Glomerular endothelial cell (primary cell): ENCODE data around the gene GABRG3. TPM values are rescaled to one million over a fixed set of nuclear protein-coding genes. Genes with fewer than 3 reads are reported as not detected.
A peak's percentile ranks its signal among the peaks of the same experiment; 100 is the strongest.
"Not testable (repeated sequence)": the region's sequence is repeated elsewhere in the genome, so short reads cannot be mapped to it uniquely, and the experiment has no call there.

Source experiments
- DNase-seq: peaks from one replicate; pipeline ENCODE4 v3.0.0-alpha.2; 2011; ENCODE audit warnings: low read depth, low spot score; ENCODE audit errors: extremely low read depth
- total RNA-seq: library from RNA; depleted of rRNA; stranded (reverse); fragments of >200 nt; gene quantifications from 2 replicates; pipeline ENCODE4 v1.2.3, GENCODE V29; 2015

The GABRG3 gene
- total RNA-seq, 1 donor from 2014 or later = not detected

DNA sequence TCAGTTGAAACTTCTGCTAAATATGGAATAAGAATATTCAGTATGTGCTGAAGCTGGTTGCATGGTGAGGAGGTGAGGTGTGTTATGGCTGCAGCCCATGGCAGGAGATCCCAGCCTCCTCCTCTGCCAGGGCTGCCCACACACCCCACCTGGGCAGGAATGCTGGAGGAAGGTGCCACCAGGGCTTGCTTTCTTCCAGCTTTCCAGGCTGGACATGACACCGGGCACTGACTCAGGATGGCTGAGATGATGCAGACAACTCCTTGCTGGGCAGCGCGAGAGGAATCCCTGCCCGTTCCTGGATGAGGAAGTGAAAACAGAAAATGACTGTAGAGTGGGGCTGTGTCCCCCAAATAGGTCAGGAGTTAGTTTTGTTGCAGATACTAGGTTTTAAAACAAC lies 14.1 kb downstream of the GABRG3 start:
- no peak for DNase-seq

DNA sequence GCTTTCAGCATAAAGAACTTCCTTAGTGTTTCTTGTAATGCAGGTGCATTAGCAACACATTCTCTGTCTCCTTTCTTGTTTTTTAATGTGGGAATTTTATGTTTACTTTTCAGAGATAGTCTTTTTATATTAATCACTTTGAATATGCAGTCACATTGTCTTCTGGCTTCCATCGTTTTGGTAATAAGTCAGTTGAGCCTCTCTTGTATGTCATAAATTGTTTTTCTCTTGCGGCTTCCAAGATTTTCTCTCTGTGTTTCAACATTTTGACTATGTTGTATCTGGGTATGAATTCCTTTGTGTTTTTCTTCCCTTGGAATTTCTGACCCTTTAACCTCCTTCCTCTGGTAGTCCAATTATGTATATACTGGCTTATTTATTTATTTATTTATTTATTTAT lies 25.3 kb downstream of the GABRG3 start:
- DNase-seq = no peak

DNA sequence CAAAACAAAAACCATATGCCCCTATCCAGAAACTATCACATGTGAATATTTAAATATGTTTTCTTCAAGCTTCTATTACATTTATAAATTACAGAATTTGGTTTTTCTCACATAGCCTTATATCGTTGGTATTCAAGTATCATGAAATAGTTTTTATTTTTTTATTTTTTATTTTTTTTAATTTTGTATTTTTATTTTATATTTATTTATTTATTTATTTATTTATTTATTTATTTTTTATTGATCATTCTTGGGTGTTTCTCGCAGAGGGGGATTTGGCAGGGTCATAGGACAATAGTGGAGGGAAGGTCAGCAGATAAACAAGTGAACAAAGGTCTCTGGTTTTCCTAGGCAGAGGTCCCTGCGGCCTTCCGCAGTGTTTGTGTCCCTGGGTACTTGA lies 32.0 kb downstream of the GABRG3 start:
- not testable (repeated sequence) for DNase-seq

DNA sequence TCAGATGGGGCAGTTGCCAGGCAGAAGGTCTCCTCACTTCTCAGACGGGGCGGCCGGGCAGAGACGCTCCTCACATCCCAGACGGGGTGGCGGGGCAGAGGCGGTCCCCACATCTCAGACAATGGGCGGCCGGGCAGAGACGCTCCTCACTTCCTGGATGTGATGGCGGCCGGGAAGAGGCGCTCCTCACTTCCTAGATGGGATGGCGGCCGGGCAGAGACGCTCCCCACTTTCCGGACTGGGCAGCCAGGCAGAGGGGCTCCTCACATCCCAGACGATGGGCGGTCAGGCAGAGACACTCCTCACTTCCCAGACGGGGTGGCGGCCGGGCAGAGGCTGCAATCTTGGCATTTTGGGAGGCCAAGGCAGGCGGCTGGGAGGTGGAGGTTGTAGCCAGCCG lies 33.2 kb downstream of the GABRG3 start:
- not testable (repeated sequence) for DNase-seq

DNA sequence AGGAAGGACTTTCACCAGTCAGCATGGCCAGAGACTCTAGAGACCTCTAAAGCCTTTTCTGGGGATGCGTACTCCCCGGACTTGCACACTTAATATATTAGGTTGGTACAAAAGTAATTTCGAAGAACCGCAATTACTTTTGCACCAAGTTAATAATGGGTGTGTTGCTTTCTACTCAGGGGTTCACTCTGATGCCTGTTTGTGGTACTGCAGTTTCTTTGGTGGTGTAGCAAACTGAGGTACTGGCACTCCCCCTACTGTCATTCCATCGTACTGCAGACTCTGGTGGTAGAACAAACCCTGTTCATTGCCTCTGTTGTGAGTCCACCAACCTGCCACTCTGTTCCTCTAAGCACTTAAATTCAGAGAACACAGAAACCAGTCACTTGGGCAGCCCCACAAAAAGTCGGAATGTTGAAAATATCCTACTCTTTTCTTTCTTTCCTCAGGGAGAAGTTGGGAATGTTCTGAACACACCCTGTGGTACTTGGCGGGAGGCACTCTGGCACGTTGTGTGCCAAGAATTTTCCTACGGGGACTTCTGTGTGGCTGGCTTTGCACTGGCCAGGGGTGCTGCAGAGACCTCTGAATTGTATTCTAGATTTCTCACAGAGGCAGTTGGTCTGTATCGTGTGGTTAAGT lies 46.3 kb downstream of the GABRG3 start:
- DNase-seq = peak; percentile 18

DNA sequence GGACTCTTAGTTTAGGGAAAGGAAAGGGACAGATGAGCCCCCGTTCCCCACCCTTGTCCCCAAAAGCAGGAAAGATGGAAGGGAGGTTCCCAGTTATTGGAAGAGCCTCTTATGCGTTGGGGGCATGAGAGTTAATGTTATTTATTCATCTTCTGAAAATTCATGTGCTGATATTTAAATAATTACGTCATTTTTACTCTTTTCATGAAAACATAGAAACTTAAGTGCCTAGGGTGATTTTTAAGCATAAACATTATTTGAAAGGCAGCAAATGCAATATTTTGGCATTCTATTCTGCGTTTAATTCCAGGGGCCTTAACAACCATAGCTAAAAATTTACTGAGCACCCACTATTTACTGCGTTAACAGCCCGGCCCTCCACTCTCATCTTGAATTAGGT lies 48.7 kb downstream of the GABRG3 start:
- no peak for DNase-seq

DNA sequence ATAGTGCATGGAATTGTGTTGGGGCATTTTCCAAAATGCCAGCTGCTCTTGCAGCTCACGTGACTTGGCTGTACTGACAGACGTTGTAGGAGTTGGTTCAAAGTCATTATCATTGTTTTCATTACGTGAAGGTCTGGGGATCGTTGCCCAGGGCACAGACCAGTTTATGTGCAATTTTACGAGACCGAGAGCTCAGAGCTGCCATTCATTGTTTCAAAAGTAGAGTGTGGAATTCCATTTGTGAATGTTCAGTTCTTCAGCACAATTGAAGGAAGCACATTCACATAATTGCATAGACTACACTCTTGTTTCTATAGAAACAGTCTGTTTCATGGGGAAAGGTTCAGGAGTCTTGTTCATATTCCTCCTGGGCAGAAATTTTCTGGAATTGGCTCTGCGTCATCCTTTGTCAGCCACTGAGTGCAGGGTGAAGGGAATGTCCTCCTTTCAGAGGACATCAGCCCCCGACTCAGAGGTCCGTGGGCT lies 54.5 kb downstream of the GABRG3 start:
- no peak for DNase-seq

DNA sequence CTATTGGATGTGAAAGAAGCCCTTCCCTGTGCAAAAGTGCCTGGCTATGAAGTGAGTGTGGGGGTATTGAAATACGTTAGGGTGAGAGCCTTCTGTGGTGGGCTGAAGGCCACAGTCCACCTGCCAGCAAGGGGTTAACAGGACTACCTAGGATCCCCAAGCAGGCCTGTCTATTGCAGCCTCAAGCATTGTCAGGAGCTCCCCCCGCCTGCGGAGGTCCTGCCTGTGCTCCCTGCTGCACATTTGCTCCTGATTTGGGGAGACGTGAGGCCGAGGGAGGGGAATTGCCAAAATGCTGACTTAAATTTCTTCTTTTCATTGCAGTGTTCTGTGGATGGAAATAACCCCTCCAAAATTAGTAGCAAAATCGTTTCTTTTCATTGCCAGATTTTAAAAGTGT lies 56.2 kb downstream of the GABRG3 start:
- DNase-seq = no peak

DNA sequence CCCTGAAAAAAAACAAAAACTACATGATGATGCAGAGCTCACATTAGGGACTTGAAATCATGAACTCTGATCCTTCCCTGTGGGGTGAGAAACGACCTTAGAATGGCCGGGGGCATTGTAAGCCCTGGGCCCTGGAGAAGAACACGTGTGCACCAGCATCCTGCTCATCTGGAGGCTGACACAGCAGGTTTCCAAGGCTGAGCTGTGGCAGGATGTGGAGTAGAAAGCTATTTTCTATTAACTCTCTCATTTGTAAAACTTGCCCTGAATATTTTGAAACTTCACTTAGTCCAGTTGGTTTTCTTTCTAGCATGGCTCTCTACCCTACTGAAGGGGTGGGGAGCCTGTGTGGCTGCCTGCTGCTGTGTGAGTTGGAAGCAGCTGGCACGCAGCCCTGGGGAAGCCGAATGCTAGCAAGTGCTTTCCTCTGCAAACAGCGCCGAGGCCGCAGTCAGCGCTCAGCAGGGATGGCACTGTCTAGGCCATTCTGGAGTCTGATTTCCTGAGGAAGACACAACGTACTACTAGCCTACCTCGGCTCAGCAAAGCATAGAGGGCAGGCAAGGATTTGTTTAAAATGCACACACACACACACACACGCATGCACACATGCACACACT lies 58.0 kb downstream of the GABRG3 start:
- no peak for DNase-seq

DNA sequence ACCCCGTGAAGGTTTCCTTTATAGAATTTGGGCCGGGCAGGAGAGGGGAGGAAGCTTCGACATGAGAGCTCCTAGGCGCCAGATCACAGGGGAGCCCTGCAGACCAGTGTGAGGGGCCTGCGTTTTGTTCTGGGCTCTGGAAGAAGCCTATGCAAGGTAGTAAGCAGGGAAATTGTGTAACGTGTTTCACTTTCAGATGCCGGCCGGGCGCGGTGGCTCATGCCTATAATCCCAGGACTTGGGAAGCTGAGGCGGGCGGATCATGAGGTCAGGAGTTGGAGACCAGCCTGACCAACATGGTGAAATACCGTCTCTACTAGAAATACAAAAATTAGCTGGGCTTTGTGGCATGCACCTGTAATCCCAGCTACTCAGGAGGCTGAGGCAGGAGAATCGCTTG lies 65.2 kb downstream of the GABRG3 start:
- no peak for DNase-seq

DNA sequence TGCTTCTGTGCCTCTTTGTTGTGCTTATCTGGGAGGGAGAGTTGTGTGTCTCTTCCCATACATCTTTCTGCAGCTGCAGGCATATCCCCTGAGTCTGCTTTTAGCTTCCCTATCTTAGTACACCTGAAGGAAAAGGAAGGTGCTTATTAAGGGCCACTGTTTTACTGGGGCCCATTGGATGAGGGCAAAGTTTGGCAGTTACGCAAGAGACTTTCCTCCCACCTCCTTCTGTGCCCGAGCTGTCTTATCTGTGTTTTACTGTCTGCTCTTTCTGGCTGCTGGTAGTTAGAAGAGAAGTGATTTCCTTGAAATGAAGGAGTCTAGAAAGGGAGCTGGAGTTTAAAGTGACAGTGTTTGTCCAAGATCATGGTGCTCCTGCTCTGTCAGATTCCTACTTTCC lies 66.5 kb downstream of the GABRG3 start:
- DNase-seq = no peak

DNA sequence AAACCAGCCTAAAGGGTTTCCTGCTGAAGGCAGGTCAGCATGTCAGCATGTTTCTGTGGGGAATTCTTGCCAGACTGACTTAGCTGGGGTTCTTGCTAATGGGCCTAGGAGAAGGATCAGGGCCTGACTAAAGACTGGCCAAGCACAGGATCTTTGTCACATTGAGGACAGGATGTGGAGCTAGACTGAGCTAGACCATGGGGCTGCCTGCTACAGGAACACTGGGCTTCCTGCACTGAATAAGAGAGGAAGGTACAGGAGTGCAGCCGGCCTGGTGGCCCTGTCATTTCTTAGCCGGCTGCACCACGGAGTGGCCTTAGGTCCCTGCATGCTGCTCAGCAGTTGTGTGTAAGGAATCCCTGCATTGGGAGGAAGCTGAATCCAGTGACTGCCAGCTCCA lies 68.2 kb downstream of the GABRG3 start:
- DNase-seq = no peak

DNA sequence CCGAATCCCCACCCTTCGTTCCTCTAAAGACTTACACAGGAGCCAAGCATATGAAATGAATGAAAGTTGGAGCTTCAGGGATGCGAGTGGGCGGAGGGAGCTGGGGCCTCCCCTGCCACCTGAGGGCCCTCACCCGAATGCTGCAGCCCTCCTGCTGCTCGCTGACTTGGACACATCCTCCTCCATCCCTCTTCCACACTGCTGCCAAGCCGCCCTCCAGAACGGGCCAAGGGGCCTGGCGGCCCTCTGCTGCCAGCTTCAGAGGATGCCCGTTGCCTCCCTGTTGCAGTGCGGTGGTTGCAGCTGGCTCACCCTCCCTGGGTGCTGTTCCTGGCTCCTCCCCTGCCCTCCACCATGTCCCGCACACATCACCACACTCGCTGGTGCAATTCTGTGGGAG lies 71.2 kb downstream of the GABRG3 start:
- no peak for DNase-seq

DNA sequence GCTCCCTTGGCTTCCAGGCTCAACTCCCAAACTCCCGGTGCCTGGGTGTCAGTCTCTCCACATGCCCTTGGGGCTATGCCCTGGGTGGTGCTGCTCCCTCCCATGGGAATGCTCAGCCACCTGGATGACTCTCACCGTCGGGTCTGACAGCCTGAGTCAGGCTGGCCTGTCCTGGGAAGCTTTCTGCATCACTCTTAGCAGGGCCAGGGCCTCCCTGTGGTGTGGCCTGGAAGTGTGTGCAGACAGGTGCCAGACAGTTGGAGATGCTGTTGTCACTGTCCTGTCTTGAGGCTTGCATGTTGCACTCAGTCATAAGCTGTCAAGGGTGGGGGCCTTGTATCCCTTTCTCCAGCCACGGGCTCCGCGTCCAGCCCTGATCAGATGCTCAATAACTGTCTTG lies 71.7 kb downstream of the GABRG3 start:
- no peak for DNase-seq

DNA sequence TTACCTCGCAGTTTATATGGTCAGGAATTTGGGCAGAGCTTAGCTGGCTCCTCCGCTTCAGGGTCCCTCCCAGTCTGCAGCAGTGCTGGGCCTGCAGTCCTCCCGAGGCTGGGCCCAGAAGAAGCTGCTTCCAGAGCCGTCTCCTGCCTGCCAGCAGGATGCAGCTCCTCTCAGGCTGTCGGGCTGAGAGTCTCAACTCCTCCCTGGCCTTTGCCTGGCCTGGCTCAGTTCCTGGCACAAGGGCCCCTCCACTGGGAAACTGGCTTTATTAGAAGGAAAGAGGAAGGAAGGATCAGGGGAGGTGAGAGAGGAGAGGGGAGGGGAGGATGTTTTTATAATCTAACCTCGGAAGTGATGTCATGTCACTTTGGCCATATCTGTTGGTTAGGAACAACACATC lies 72.8 kb downstream of the GABRG3 start:
- no peak for DNase-seq

DNA sequence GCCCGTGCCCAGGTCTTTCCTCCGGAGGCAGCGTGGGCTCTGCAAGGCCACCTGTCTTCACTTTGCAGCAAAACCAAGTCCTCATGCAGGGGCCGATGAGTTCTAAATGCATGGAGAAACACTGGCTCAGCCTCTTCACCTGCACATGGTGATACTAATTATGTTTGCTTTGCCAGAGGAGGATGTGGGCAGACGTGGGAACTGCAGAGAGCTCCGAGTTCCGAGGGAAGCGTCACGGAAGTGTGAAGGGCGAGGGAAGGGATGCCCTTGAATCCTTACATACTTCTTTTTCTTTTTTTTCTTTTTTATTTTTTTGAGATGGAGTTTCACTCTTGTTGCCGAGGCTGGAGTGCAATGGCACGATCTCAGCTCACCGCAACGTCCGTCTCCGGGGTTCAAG lies 74.8 kb downstream of the GABRG3 start:
- no peak for DNase-seq

DNA sequence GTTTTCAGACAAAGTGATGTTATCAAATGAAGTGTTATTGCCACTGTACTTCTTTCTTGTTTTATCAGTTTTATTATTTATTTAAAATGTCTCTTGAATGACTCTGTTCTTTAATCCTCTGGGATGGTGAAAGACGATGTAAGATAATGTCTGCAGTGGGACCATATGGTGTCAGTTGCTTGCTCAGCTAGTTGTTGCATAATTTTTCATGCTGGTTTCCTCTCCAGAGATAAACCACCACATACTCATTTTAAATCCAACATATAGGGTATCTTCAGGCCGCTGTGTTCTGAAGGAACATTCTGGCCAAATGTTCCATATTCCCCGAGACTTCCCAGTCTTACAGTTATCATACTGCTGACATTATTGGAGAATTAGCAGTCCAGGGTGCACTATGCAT lies 75.9 kb downstream of the GABRG3 start:
- DNase-seq = no peak

DNA sequence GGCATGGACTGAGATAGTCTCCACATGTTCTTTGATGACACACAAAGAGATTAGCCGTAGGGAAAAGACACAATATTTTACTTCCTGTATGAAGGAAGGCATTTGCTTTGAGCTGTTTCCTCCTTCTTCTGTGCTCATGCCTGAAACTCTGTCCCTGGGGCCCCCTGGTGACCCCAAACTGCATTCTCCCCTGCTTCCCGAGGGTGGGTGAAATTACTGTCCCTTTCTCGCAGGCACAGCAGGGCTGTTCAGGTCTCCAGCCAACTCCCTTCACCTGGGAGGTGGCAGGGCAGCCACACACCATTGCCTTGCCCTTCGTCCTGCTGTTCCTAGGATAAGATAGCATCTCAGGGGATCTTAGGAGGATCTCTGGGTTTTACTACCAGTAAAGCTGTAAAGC lies 79.2 kb downstream of the GABRG3 start:
- no peak for DNase-seq

DNA sequence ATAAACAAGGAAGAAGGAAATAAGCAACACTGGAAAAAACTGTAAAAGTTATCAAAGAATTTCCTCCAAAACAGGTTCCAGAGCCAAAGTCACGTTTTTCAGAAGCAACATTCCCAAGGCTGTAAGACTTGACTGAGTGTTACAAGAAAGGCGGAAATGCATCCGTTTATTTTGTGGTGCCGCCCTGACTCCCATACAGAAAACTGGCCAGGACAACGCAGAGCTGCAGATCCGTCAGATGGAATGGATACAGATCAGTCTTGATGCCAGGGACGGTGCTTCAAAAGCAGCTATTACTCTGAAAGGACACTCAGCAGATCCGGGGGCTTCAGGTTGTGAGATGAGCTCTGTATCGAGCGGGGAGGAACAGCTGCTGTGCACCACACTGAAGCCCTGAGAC lies 83.4 kb downstream of the GABRG3 start:
- DNase-seq = no peak

DNA sequence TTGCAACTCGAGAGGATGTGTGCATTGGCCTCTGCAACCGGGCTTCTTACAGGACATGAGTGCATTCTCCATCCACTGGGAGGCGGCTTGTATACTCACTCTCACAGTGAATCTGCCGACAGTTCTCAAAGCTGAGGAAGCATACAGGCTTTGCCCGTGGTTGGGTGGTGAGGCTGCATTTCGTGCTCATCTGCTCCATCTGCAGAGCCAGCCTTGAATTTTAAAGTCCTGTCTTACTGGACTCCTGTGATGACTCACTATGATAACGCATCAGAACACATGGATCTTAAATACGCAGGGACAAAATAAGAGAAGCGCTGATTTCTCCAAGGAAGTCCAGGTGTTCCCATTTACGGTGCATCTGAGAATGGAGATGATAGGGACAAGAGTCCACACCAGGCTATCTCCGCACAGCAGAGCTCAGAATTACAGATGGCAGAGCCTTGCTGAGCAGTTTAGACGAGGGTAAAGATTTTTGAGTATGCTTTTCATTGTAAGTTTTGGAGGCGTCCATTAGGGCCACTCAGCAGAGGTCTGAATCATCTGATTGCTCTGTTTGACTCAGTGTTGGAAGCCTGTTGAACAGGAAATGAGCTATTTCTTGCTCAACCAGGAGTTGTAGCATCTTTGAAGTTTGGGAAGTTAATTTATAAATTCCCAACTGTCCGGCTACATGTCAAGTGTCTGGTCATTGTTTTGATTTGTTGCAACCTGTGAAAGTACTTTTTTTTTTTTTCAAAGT lies 87.1 kb downstream of the GABRG3 start:
- no peak for DNase-seq

DNA sequence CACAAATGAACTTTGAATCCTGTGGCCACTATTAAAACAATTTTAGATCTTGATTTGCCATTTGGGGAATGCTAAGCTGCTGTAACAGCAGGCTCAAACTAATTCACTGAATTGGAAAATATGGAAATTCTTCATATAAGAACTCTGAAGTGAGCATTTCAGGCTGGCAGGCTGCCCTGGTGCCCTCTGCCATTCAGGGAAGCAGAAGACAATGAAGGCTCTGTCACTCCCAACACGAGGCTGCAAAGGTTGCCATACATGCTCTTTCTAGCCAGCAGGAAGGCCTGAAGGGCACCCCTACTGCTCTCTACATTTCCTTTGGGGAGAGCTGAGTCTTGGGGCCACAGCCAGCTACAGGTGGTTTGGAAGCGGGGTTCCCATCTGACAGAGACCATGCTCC lies 88.0 kb downstream of the GABRG3 start:
- DNase-seq = no peak

DNA sequence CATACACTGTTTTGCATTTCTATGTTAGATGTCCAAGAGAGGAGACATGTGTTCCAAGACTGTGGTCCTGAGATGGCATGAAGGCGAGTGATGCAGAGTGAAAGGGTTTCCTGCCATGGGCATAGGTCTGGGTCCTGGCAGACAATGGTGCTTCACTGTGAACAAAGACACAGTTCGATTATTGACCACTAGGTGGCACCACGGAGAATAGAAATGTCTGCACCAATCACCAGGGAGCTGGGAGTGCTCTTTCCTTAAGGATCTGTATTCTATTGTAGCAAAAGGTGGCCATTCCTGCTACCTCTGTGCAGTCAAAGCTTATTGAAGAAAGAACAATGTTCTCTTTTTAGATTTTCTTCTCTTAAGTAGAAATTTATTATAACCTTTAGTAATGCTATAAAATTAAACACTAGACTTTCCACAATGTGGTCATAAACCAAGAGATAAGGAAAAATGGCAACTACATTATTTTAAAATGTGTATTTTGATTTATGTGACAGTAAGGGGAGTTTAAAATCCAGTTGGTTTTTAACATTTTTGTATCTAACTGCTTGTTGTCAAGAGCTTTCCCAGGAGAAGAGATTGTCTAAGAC lies 88.7 kb downstream of the GABRG3 start:
- DNase-seq = no peak
